H1 (cell line): ENCODE results near the gene PTTG1IP. TPM values are rescaled to one million over a fixed set of nuclear protein-coding genes. Genes with fewer than 3 reads are reported as not detected.

Source experiments
- CTCF ChIA-PET: fragments of 300-600 bp; sonication (Branson Sonifier 250); formaldehyde crosslinking; loops from one replicate; lab custom pipeline; 2021; ENCODE audit not compliant: partially characterized antibody; lab: Charles Lee
- POLR2A ChIA-PET: fragments of 300-600 bp; sonication (Branson Sonifier 250); formaldehyde crosslinking; loops from one replicate; lab custom pipeline; 2021; ENCODE audit warnings: inconsistent platforms; ENCODE audit not compliant: partially characterized antibody; lab: Charles Lee
- DNase-seq, 2 experiments: peaks; one replicate each; pipeline versions ENCODE4 v3.0.0 to v3.0.0-alpha.2; 2010 to 2022; ENCODE audit warnings: low spot score in 2 of 2, low read depth in 1 of 2, mixed read lengths in 1 of 2
- FAIRE-seq: peaks from 2 replicates; lab custom pipeline; 2011; peaks lifted over from hg19 to GRCh38; lab: Jason Lieb, UNC
- H2AFZ ChIP-seq: 2 replicates; pipeline ENCODE4 v1.8.1; 2012; ENCODE audit warnings: low read length, inconsistent platforms
- H2AK5ac ChIP-seq: 2 replicates; pipeline ENCODE4 v1.6.1; 2013; ENCODE audit warnings: low read depth, low read length
- H2BK120ac ChIP-seq: replicated peaks from 2 replicates; pipeline ENCODE3; 2013; ENCODE audit warnings: low read depth, low read length, inconsistent platforms
- H2BK12ac ChIP-seq: 2 replicates; pipeline ENCODE4 v1.6.1; 2013; ENCODE audit warnings: low read depth, low read length
- H2BK15ac ChIP-seq: 2 replicates; pipeline ENCODE4 v1.6.1; 2013; ENCODE audit warnings: low read length
- H2BK20ac ChIP-seq: 2 replicates; pipeline ENCODE4 v1.6.1; 2013; ENCODE audit warnings: low read length
- H2BK5ac ChIP-seq: 2 replicates; pipeline ENCODE4 v1.6.1; 2013; ENCODE audit warnings: low read depth, low read length
- H3K14ac ChIP-seq: 2 replicates; pipeline ENCODE4 v1.6.1; 2013; ENCODE audit warnings: inconsistent platforms; ENCODE audit not compliant: insufficient read length
- H3K18ac ChIP-seq: 2 replicates; pipeline ENCODE4 v1.6.1; 2013; ENCODE audit warnings: low read length; ENCODE audit errors: extremely low read depth
- H3K23ac ChIP-seq: 2 replicates; pipeline ENCODE4 v1.6.1; 2013; ENCODE audit warnings: inconsistent platforms; ENCODE audit not compliant: insufficient read length
- H3K23me2 ChIP-seq: 2 replicates; pipeline ENCODE4 v1.6.1; 2013; ENCODE audit warnings: low read depth, low read length
- H3K27ac ChIP-seq: 2 replicates; pipeline ENCODE4 v1.6.1; 2011; ENCODE audit warnings: low read depth, low read length, inconsistent platforms
- H3K27me3 ChIP-seq, 4 experiments: replicated peaks in 1 of 4; 1 replicate in 1 of 4; 2 replicates in 3 of 4; pipeline versions ENCODE4 v1.6.1 to v1.8.1; 2011 to 2013; ENCODE audit warnings: low read length in 3 of 4, mild to moderate bottlenecking in 3 of 4, inconsistent platforms in 2 of 4, mixed read lengths in 2 of 4, moderate library complexity in 1 of 4; ENCODE audit not compliant: control insufficient read depth in 3 of 4, insufficient read depth in 3 of 4; ENCODE audit errors: extremely low read depth in 1 of 4
- H3K36me3 ChIP-seq, 4 experiments: 2 replicates each; pipeline versions ENCODE4 v1.6.1 to v1.8.1; 2011 to 2013; ENCODE audit warnings: mild to moderate bottlenecking in 4 of 4, low read length in 3 of 4, moderate library complexity in 2 of 4, control low read depth in 1 of 4, inconsistent platforms in 1 of 4; ENCODE audit not compliant: insufficient read depth in 4 of 4, control insufficient read depth in 2 of 4
- H3K4ac ChIP-seq: replicated peaks from 2 replicates; pipeline ENCODE3; 2013; ENCODE audit warnings: low read length, low read depth, mixed read lengths, inconsistent platforms; ENCODE audit not compliant: insufficient read length
- H3K4me1 ChIP-seq, 4 experiments: replicated peaks in 1 of 4; 1 replicate in 1 of 4; 2 replicates in 3 of 4; pipeline versions ENCODE4 v1.6.1 to v1.8.1; 2011 to 2013; ENCODE audit warnings: low read length in 3 of 4, inconsistent platforms in 2 of 4, mixed read lengths in 1 of 4; ENCODE audit not compliant: insufficient read depth in 4 of 4, control insufficient read depth in 3 of 4
- H3K4me2 ChIP-seq, 2 experiments: 2 replicates each; pipeline versions ENCODE4 v1.6.1 to v1.8.1; 2011 to 2013; ENCODE audit warnings: low read depth in 2 of 2, low read length in 2 of 2, control low read depth in 1 of 2, inconsistent platforms in 1 of 2, mild to moderate bottlenecking in 1 of 2; ENCODE audit not compliant: insufficient read depth in 1 of 2
- H3K4me3 ChIP-seq, 4 experiments: fragments of 200-600, 300-600 bp in 1 of 4; sonication (generic), shearing (Covaris generic), sonication (Bioruptor Twin) in 1 of 4; 2 replicates each; pipeline versions ENCODE4 v1.5.1 to v1.8.1; 2011 to 2016; ENCODE audit warnings: low read length in 4 of 4, low read depth in 3 of 4, control low read depth in 2 of 4, inconsistent platforms in 2 of 4, mild to moderate bottlenecking in 2 of 4, mixed read lengths in 1 of 4, moderate library complexity in 1 of 4; ENCODE audit not compliant: insufficient read depth in 2 of 4; ENCODE audit errors: extremely low read depth in 1 of 4
- H3K56ac ChIP-seq: replicated peaks from 2 replicates; pipeline ENCODE3; 2013; ENCODE audit warnings: low read depth, mild to moderate bottlenecking, mixed read lengths, low read length, inconsistent platforms; ENCODE audit not compliant: insufficient read length
- H3K79me1 ChIP-seq: 2 replicates; pipeline ENCODE4 v1.6.1; 2013; ENCODE audit warnings: low read depth, low read length, control low read depth
- H3K79me2 ChIP-seq, 2 experiments: 2 replicates each; pipeline versions ENCODE4 v1.6.1 to v1.8.1; 2012 to 2013; ENCODE audit warnings: low read length in 2 of 2, mild to moderate bottlenecking in 2 of 2, inconsistent platforms in 1 of 2; ENCODE audit not compliant: insufficient read depth in 2 of 2, control insufficient read depth in 1 of 2
- H3K9ac ChIP-seq, 4 experiments: replicated peaks in 1 of 4; 1 replicate in 1 of 4; 2 replicates in 3 of 4; pipeline versions ENCODE4 v1.6.1 to v1.8.1; 2011 to 2013; ENCODE audit warnings: low read depth in 3 of 4, low read length in 3 of 4, control low read depth in 2 of 4, mild to moderate bottlenecking in 2 of 4, moderate library complexity in 2 of 4, inconsistent platforms in 1 of 4; ENCODE audit errors: extremely low read depth in 1 of 4
- H3K9me3 ChIP-seq, 2 experiments: 2 replicates each; pipeline versions ENCODE4 v1.6.1 to v1.8.1; 2012 to 2013; ENCODE audit warnings: mild to moderate bottlenecking in 2 of 2, moderate library complexity in 2 of 2, control low read depth in 1 of 2, inconsistent platforms in 1 of 2, low read depth in 1 of 2, low read length in 1 of 2, mixed read lengths in 1 of 2; ENCODE audit not compliant: insufficient read depth in 2 of 2
- H4K20me1 ChIP-seq, 2 experiments: replicated peaks in 1 of 2; 2 replicates each; pipeline versions ENCODE3 to v1.8.1; 2011 to 2013; ENCODE audit warnings: inconsistent platforms in 2 of 2, low read length in 2 of 2, mild to moderate bottlenecking in 1 of 2; ENCODE audit not compliant: insufficient read depth in 2 of 2, control insufficient read depth in 1 of 2
- H4K5ac ChIP-seq: 2 replicates; pipeline ENCODE4 v1.6.1; 2013; ENCODE audit warnings: low read length, low read depth, mixed read lengths, inconsistent platforms; ENCODE audit not compliant: insufficient read length
- H4K8ac ChIP-seq: 2 replicates; pipeline ENCODE4 v1.8.0; 2013; ENCODE audit warnings: mild to moderate bottlenecking, moderate library complexity, low read length, inconsistent platforms; ENCODE audit not compliant: insufficient read depth; ENCODE audit errors: extremely low read depth
- H4K91ac ChIP-seq: replicated peaks from 2 replicates; pipeline ENCODE3; 2013; ENCODE audit warnings: low read length, mixed read lengths, inconsistent platforms; ENCODE audit not compliant: insufficient read length
- BACH1 ChIP-seq: IDR thresholded peaks from 2 replicates; pipeline ENCODE4 v1.6.1; 2012; ENCODE audit warnings: low read length, improper control_type of control experiment
- BCL11A ChIP-seq, 2 experiments: IDR thresholded peaks; one replicate each; pipeline ENCODE4 v1.6.1; 2011; ENCODE audit warnings: low read depth in 2 of 2, low read length in 2 of 2, mild to moderate bottlenecking in 2 of 2
- CREB1 ChIP-seq: IDR thresholded peaks from 2 replicates; pipeline ENCODE4 v1.6.1; 2012; ENCODE audit warnings: inconsistent platforms
- GTF2F1 ChIP-seq: IDR thresholded peaks from 2 replicates; pipeline ENCODE4 v1.6.1; 2012; ENCODE audit warnings: low read depth, low read length, improper control_type of control experiment, borderline replicate concordance
- KDM4A ChIP-seq: IDR thresholded peaks from one replicate; pipeline ENCODE4 v1.7.1; 2012; ENCODE audit warnings: low read depth, mild to moderate bottlenecking, moderate library complexity, low read length, inconsistent platforms; ENCODE audit not compliant: severe bottlenecking
- MAX ChIP-seq: IDR thresholded peaks from 2 replicates; pipeline ENCODE4 v1.6.1; 2012; ENCODE audit warnings: inconsistent platforms
- POLR2A ChIP-seq, 2 experiments: IDR thresholded peaks; 1 replicate in 1 of 2; 2 replicates in 1 of 2; pipeline ENCODE4 v1.6.1; 2011; ENCODE audit warnings: low read depth in 2 of 2, low read length in 2 of 2, mild to moderate bottlenecking in 2 of 2; ENCODE audit errors: control extremely low read depth in 1 of 2
- POLR2AphosphoS5 ChIP-seq: IDR thresholded peaks from 2 replicates; pipeline ENCODE4 v1.6.1; 2011; ENCODE audit warnings: low read depth, low read length
- POU5F1 ChIP-seq: IDR thresholded peaks from 2 replicates; pipeline ENCODE4 v1.6.1; 2011; ENCODE audit warnings: low read depth, mild to moderate bottlenecking, low read length, moderate library complexity
- RBBP5 ChIP-seq: IDR thresholded peaks from 2 replicates; pipeline ENCODE4 v1.7.1; 2012; ENCODE audit warnings: low read depth, mild to moderate bottlenecking, inconsistent platforms, low read length, moderate library complexity, borderline replicate concordance
- SIRT6 ChIP-seq: IDR thresholded peaks from one replicate; pipeline ENCODE4 v1.7.1; 2012; ENCODE audit warnings: low read length, inconsistent platforms
- SP4 ChIP-seq: IDR thresholded peaks from 2 replicates; pipeline ENCODE4 v1.6.1; 2012; ENCODE audit warnings: low read length, inconsistent platforms
- TAF1 ChIP-seq: IDR thresholded peaks from 2 replicates; pipeline ENCODE4 v1.6.1; 2011; ENCODE audit warnings: mild to moderate bottlenecking, low read depth, low read length
- YY1 ChIP-seq: IDR thresholded peaks from 2 replicates; pipeline ENCODE4 v1.6.1; 2011; ENCODE audit warnings: low read depth, mild to moderate bottlenecking, low read length
- WGBS, 2 experiments: shearing (Covaris generic) in 1 of 2; methylation state at CpG; one replicate each; pipeline versions ENCODE4 v1.1.6 to v1.1.7; 2013 to 2015; ENCODE audit warnings: low lambda C conversion rate in 2 of 2, mixed read lengths in 2 of 2, inconsistent platforms in 1 of 2, low coverage in 1 of 2, missing lambda C conversion rate in 1 of 2; ENCODE audit not compliant: insufficient replicate concordance in 2 of 2, insufficient coverage in 1 of 2, insufficient read length in 1 of 2; ENCODE audit errors: extremely low coverage in 1 of 2, missing lambda C conversion rate in 1 of 2; 5-methylcytosine and 5-hydroxymethylcytosine counted together
- polyA plus RNA-seq, 7 experiments: library from polyadenylated mRNA; depleted of rRNA in 3 of 7; stranded (reverse) in 5 of 7; unstranded in 2 of 7; fragments of >200 nt in 5 of 7; fragments of 200-250 nt in 2 of 7; gene quantifications; 1 replicate in 5 of 7; 2 replicates in 1 of 7; 4 replicates in 1 of 7; pipeline versions ENCODE4 v1.2.1 to v1.2.3, GENCODE V29; 2011 to 2013; ENCODE audit warnings: missing spikeins in 2 of 7, mixed read lengths in 2 of 7
- total RNA-seq: library from RNA; stranded (reverse); fragmentation: NEBNext Ultra II Directional; extraction: Animal tissue kit (Norgen Biotek cat#: 25700); gene quantifications from 2 replicates; pipeline ENCODE4 v1.2.1, GENCODE V29; 2021

The PTTG1IP gene
- total and polyA plus RNA-seq, 2 of the 8 experiments (the other 6 are each of a cell fraction or from before 2014, with no cell fraction given): 90.8 to 130 TPM

- Histone ChIP-seq H4K5ac (no peak overlapping the region), H3K9ac (no peak overlapping the region), H3K27ac (no peak overlapping the region), H2BK5ac (no peak overlapping the region), H4K91ac (no peak overlapping the region), H3K4ac (no peak overlapping the region), H3K27me3 (peaks cover 0 to 14% (median 14%) of the 10 kb centered on the region in 4 experiments; a peak in 6 of 7 replicates), H2AK5ac (0 out of 2 replicates have a peak overlapping the region, but pooled peaks have one; percentile 24), H2BK120ac (no peak overlapping the region), H3K23ac (no peak overlapping the region), H3K23me2 (peaks cover 4% of the 10 kb centered on the region; the same call in 1 of the 2 replicates), H3K4me3 (no peak overlapping the region), H3K4me1 (0 out of 7 replicates have a peak, but pooled peaks cover 0 to 2% (median 0%) of the 10 kb centered on the region in 4 experiments), H4K20me1 (peaks cover 0 to under 1% of the 10 kb centered on the region in 2 experiments), H3K14ac (no peak overlapping the region), H3K9me3 (no peaks in the 10 kb centered on the region), H2BK20ac (no peak overlapping the region), H3K4me2 (no peak overlapping the region), H2BK15ac (no peak overlapping the region), H3K36me3 (no peaks in the 10 kb centered on the region), H3K79me2 (no peaks in the 10 kb centered on the region), H2BK12ac (no peak overlapping the region), H3K79me1 (no peaks in the 10 kb centered on the region), H3K56ac (no peak overlapping the region), H4K8ac (peak overlapping the region; percentile 42; the same call in 1 of the 2 replicates), H3K18ac (no peak overlapping the region), H2AFZ (no peak overlapping the region)
- WGBS, 2 experiments: 90% methylated on average over 7 of the region's 7 CpGs; no CpG with 5 or more reads in 1 of the 2 experiments
- POLR2A ChIA-PET: interaction anchor here (0.7 to 1.0 kb wide), 2 partner anchors 41 to 165 kb away, joined by 4 read pairs; no protein-coding TSS in a partner anchor
- no peak for DNase-seq
- no peak for FAIRE-seq
- CTCF ChIA-PET: interaction anchor here (0.6 to 1.4 kb wide), 6 partner anchors 14 to 378 kb away, joined by 3 to 5 read pairs (median 3); no protein-coding TSS in a partner anchor
- no peak for TF ChIP-seq BACH1
- no peak for TF ChIP-seq KDM4A
- no peak for TF ChIP-seq TAF1
- TF ChIP-seq GTF2F1: no peak
- TF ChIP-seq POU5F1: no peak
- TF ChIP-seq POLR2AphosphoS5: no peak
- no peak for TF ChIP-seq YY1
- TF ChIP-seq BCL11A (IDR thresholded peaks at IDR 0.05; ENCODE audit: low read depth in 2 of 2, low read length in 2 of 2): no peak
- TF ChIP-seq CREB1: no peak
- no peak for TF ChIP-seq RBBP5
- TF ChIP-seq SP4: no peak
- TF ChIP-seq MAX: no peak
- TF ChIP-seq SIRT6: no peak
- no peak for TF ChIP-seq POLR2A (IDR thresholded peaks at IDR 0.05; ENCODE audit: control extremely low read depth in 1 of 2, low read depth in 2 of 2, low read length in 2 of 2)
Observed at GRCh38 chr21:44913425-44914175, 40.1 kb upstream of the PTTG1IP start.
